ENCODE results near the gene PNKD.

GRCh38 chr2:218305383-218305782 is 35.1 kb downstream of the PNKD start:
- no peak for TF ChIP-seq CTCF (IDR thresholded peaks at IDR 0.05)
- no peak for TF ChIP-seq POLR2A (IDR thresholded peaks at IDR 0.05)

Measured in heart left ventricle (tissue), 13 donors.